Measurements from ENCODE around the gene CD96. TPM values are rescaled to one million over a fixed set of nuclear protein-coding genes. Genes with fewer than 3 reads are reported as not detected.

Gene CD96
- total RNA-seq, 1 donor from 2014 or later, result 0.61 TPM

DNA sequence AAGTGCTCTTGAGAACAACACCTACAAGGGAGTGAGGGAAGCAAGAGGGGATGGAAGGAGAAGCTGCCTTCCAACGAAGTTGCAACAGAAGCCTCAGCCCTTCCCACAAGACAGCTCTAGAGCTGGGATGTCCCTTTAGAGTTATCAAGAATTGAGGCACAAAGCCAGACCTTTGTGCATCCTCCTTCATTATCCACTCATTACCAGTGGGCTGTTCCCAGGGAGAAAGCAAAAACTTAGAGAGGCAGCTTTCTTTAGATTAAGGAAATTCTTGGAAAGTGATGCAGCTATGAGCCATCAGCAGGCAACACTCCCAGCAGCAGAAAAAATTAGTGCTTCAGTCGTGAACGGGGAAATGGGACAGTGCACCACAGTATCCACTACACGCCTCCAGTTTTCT is 10.6 kb upstream of the CD96 start:
- no peaks in the 10 kb centered on the region for H3K27me3 Mint-ChIP-seq (ENCODE audit: low read depth, unreplicated experiment)

DNA sequence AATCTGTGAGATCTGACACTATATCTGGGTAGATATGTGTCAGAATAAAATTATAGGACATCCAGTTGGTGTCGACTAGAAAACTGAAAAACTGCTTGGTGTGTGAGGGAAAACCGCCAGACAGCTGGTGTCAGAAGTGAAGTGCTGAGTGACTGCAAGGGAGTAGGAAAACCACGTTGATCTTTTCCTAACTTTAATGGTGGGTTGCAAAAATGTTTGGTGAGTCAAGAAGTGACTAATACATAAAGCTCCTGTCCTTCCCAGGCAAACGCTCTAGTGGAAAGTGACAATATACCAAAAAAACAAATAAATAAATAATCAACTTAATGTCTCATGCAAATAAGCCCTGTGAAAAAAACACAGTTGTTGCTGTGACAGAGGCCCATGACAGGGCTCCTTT is 7.3 kb upstream of the CD96 start:
- FAIRE-seq (peak; percentile 29), DNase-seq (ENCODE audit: low read depth) (peak; percentile 44)
- H3K9me3 Mint-ChIP-seq (ENCODE audit: unreplicated experiment), result peaks cover 3% of the 10 kb centered on the region
- H3K4me3 ChIP-seq (ENCODE audit: insufficient read depth, low read depth, low read length), result no peak overlapping the region
- H3K4me3 Mint-ChIP-seq (ENCODE audit: unreplicated experiment), result no peak overlapping the region
- H3K27ac Mint-ChIP-seq (ENCODE audit: unreplicated experiment), result peak overlapping the region; percentile 73
- H3K79me2 ChIP-seq (ENCODE audit: insufficient read depth, low read length), result no peaks in the 10 kb centered on the region
- no peak for TF ChIP-seq EZH2 (IDR thresholded peaks at IDR 0.05; ENCODE audit: insufficient read depth, low read length)
- TF ChIP-seq, protein P1, sequence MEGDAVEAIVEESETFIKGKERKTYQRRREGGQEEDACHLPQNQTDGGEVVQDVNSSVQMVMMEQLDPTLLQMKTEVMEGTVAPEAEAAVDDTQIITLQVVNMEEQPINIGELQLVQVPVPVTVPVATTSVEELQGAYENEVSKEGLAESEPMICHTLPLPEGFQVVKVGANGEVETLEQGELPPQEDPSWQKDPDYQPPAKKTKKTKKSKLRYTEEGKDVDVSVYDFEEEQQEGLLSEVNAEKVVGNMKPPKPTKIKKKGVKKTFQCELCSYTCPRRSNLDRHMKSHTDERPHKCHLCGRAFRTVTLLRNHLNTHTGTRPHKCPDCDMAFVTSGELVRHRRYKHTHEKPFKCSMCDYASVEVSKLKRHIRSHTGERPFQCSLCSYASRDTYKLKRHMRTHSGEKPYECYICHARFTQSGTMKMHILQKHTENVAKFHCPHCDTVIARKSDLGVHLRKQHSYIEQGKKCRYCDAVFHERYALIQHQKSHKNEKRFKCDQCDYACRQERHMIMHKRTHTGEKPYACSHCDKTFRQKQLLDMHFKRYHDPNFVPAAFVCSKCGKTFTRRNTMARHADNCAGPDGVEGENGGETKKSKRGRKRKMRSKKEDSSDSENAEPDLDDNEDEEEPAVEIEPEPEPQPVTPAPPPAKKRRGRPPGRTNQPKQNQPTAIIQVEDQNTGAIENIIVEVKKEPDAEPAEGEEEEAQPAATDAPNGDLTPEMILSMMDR (IDR thresholded peaks at IDR 0.05; ENCODE audit: insufficient read depth, low read depth, low read length), result no peak
- H3K27me3 ChIP-seq (ENCODE audit: insufficient read depth, low read length), result no peaks in the 10 kb centered on the region
- peak overlapping the region; percentile 2 for H3K4me2 ChIP-seq (ENCODE audit: low read length)
- no peak overlapping the region for H3K9ac ChIP-seq (ENCODE audit: low read length)
- no peaks in the 10 kb centered on the region for H3K36me3 ChIP-seq (ENCODE audit: insufficient read depth, low read length)
- peaks cover 47% of the 10 kb centered on the region for H3K4me1 Mint-ChIP-seq (ENCODE audit: low read depth, unreplicated experiment)
- H3K27ac ChIP-seq (ENCODE audit: low read depth, low read length), result no peak overlapping the region
- H3K4me1 ChIP-seq (ENCODE audit: insufficient read depth, low read length), result peaks cover 22% of the 10 kb centered on the region
- no peaks in the 10 kb centered on the region for H4K20me1 ChIP-seq (ENCODE audit: insufficient read depth, low read length)
- no peak overlapping the region for H2AFZ ChIP-seq (ENCODE audit: low read depth, low read length)
- H3K27me3 Mint-ChIP-seq (ENCODE audit: low read depth, unreplicated experiment), result no peaks in the 10 kb centered on the region
- H3K36me3 Mint-ChIP-seq (ENCODE audit: low read depth, unreplicated experiment), result no peaks in the 10 kb centered on the region
- H3K9me3 ChIP-seq (ENCODE audit: insufficient read depth, low read depth, low read length), result no peaks in the 10 kb centered on the region

More for the DNA sequence above, 10.6 kb upstream of the CD96 start:
- Histone ChIP-seq H3K36me3 (ENCODE audit: insufficient read depth, low read length) (no peaks in the 10 kb centered on the region), H3K27ac (ENCODE audit: low read depth, low read length) (no peak overlapping the region), H3K4me3 (ENCODE audit: insufficient read depth, low read depth, low read length) (no peak overlapping the region), H4K20me1 (ENCODE audit: insufficient read depth, low read length) (no peaks in the 10 kb centered on the region), H3K4me2 (ENCODE audit: low read length) (no peak overlapping the region), H3K27me3 (ENCODE audit: insufficient read depth, low read length) (no peaks in the 10 kb centered on the region), H2AFZ (ENCODE audit: low read depth, low read length) (no peak overlapping the region), H3K9me3 (ENCODE audit: insufficient read depth, low read depth, low read length) (no peaks in the 10 kb centered on the region), H3K9ac (ENCODE audit: low read length) (no peak overlapping the region), H3K4me1 (ENCODE audit: insufficient read depth, low read length) (peaks cover 7% of the 10 kb centered on the region), H3K79me2 (ENCODE audit: insufficient read depth, low read length) (no peaks in the 10 kb centered on the region)
- FAIRE-seq, result peak; percentile 65
- no peak for TF ChIP-seq EZH2 (IDR thresholded peaks at IDR 0.05; ENCODE audit: insufficient read depth, low read length)
- TF ChIP-seq, protein P1 (IDR thresholded peaks at IDR 0.05; ENCODE audit: insufficient read depth, low read depth, low read length), result no peak
- Mint-ChIP-seq H3K36me3 (ENCODE audit: low read depth, unreplicated experiment) (peaks cover 2% of the 10 kb centered on the region), H3K4me3 (ENCODE audit: unreplicated experiment) (no peak overlapping the region), H3K9me3 (ENCODE audit: unreplicated experiment) (peaks cover 8% of the 10 kb centered on the region), H3K27ac (ENCODE audit: unreplicated experiment) (no peak overlapping the region), H3K4me1 (ENCODE audit: low read depth, unreplicated experiment) (peaks cover 32% of the 10 kb centered on the region)
- DNase-seq (ENCODE audit: low read depth), result peak; percentile 62

DNA sequence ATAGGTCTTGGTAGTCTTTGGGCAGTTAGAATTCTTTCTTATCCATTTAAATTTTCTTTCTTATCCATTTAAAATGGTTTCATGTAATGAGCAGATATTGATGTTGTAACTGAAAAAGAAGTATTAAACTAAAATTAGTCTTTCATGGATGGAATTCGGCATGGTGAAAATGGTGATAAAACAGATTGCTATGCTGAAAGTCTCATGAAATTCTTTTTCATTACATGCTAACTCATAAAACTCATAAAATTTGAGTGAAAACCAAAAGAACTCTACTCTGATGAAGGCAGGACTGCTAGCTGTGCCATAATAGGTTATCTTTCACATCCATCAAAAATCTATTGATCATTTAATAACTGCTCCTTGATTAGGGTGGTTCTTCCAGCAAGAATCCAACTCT is 3.9 kb upstream of the CD96 start:
- no peak overlapping the region for H3K27ac ChIP-seq (ENCODE audit: low read depth, low read length)
- no peaks in the 10 kb centered on the region for H3K27me3 Mint-ChIP-seq (ENCODE audit: low read depth, unreplicated experiment)
- DNase-seq (ENCODE audit: low read depth) (no peak), FAIRE-seq (no peak)
- no peak overlapping the region for H3K9ac ChIP-seq (ENCODE audit: low read length)
- no peaks in the 10 kb centered on the region for H3K36me3 Mint-ChIP-seq (ENCODE audit: low read depth, unreplicated experiment)
- no peaks in the 10 kb centered on the region for H3K79me2 ChIP-seq (ENCODE audit: insufficient read depth, low read length)
- peak overlapping the region; percentile 27 for H3K27ac Mint-ChIP-seq (ENCODE audit: unreplicated experiment)
- no peak for TF ChIP-seq EZH2 (IDR thresholded peaks at IDR 0.05; ENCODE audit: insufficient read depth, low read length)
- TF ChIP-seq, protein P1 (IDR thresholded peaks at IDR 0.05; ENCODE audit: insufficient read depth, low read depth, low read length), result no peak
- peaks cover 33% of the 10 kb centered on the region for H3K4me1 ChIP-seq (ENCODE audit: insufficient read depth, low read length)
- H3K4me3 Mint-ChIP-seq (ENCODE audit: unreplicated experiment), result no peak overlapping the region
- H2AFZ ChIP-seq (ENCODE audit: low read depth, low read length), result peak overlapping the region; percentile 24
- no peak overlapping the region for H3K4me3 ChIP-seq (ENCODE audit: insufficient read depth, low read depth, low read length)
- H3K9me3 Mint-ChIP-seq (ENCODE audit: unreplicated experiment), result no peaks in the 10 kb centered on the region
- H4K20me1 ChIP-seq (ENCODE audit: insufficient read depth, low read length), result no peaks in the 10 kb centered on the region
- H3K4me1 Mint-ChIP-seq (ENCODE audit: low read depth, unreplicated experiment), result peaks cover 36% of the 10 kb centered on the region
- no peaks in the 10 kb centered on the region for H3K27me3 ChIP-seq (ENCODE audit: insufficient read depth, low read length)
- no peaks in the 10 kb centered on the region for H3K9me3 ChIP-seq (ENCODE audit: insufficient read depth, low read depth, low read length)
- H3K36me3 ChIP-seq (ENCODE audit: insufficient read depth, low read length), result no peaks in the 10 kb centered on the region
- H3K4me2 ChIP-seq (ENCODE audit: low read length), result peak overlapping the region; percentile 71
